MM.1S (cell line): Measurements from ENCODE around the gene PUM1.

Source experiments
- CTCF ChIP-seq: fragments of 300-600 bp; sonication (generic); IDR thresholded peaks from 2 replicates; pipeline ENCODE4 v1.5.1; 2016; ENCODE audit warnings: antibody characterized with exemption, low read length, mixed read lengths
- EZH2 ChIP-seq: fragments of 300-600 bp; sonication (generic); optimal IDR thresholded peaks from 2 replicates; pipeline ENCODE3; 2017; ENCODE audit warnings: low read depth, mild to moderate bottlenecking, antibody characterized with exemption, low read length, mixed read lengths

- TF ChIP-seq EZH2 (no peak), CTCF (no peak)
These were observed 88.4 kb downstream of the PUM1 start for GRCh38 chr1:30977105-30977504.
